Measurements from ENCODE around the gene ELF5.

ELF5 gene

DNA sequence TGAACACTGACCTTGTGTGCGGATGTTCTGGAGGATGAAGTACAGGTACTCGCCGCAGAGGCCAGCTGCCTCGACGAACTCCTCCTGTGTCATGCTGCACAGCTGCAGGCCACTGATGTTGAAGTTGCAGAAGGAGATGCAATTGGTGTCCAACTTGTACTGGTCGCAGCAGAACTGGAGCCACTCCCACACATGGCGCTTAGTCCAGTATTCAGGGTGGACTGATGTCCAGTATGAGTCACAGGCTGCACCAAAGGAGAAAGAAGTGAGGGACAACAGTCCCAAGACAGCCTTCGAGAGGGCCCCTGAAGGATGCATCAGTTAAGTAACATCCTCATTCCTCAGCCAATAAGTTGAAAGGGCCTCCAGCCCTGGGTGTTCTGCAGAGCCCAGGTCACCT is 20.1 kb downstream of the ELF5 start:
- DNase-seq (ENCODE audit: low read depth in 3 of 3) = no peak

DNA sequence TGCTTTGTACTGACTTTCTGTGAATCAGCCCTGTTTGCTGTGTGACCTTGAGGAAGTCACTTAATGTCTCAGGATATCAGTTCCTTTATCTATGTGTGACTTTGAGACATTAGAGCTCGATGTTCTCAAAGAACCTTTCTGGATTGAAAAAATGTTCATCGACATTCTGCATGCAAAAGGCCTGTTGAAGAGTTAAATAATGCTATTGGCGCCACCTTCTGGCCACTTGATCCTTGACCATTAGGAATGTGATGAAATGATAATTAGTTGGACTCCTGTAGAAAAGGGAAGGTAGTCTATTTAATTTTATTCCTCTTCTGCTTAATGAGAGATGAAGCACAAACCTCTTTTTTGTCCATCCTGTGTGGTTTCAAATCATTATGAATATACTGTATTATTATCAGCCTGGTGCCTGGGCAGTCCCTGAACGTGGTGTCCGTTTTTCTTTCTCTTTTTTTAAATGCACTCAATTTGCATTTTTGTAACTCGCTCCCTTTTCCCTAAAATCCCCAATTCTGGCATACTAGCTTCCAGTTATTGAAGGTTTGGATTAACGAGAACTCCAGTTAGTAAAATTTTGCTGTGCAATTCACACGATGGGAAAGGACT is 20.7 kb downstream of the ELF5 start:
- peak in 1 of 3 experiments; percentile 7 for DNase-seq (ENCODE audit: low read depth in 3 of 3)

DNA sequence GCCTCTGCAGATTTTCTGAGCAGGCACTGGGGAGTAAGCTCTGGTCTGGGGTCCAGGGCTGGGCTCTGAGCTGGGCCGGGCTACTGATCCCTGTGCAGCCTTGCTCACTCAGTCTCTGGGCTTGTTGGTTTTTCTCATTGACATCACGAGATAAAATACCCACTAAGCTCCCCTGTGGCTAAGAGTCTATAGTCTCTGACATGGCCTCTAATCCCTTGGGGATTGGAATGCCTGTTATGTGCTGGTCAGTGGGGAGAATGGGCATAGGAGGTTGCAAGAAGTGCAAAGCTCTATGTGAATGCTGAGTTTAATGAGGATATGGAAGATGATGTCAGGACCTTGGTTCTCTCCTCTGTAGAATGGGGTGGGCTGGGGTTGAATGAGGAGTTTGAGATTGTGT is 23.3 kb downstream of the ELF5 start:
- DNase-seq (ENCODE audit: low read depth in 3 of 3) = no peak

DNA sequence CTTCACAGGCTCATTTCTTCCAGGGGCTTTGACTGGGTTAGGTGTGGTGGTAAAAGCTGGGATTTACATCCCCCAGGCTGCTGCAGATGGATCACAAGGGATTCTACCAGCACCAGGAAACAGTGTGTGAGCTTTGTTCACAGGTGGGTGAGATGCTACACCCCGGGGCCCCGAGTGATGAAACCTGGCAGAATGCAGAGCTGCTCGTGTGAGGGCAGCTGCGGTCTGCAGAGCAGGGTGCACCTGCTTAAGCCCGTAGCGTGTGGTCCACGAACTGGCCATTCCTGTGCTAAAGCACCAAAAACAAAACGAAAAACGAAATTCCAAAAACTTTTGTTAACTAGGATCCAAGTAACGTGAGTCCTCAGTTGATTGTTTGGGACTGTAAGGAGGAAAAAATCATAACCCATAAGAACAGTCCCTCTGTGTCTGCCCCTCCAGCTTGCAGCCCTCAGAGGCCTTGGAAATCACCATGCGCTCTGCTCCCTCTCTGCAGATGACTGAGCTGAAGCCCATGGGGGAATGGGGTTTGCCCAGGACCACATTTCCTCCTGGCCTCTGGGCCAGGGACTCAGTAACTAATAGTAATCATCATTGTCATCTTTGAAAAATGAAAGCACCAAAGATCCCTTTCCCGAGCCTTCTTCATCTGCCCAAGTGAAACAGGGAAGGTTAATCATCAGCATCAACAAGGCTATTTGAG is 24.6 kb downstream of the ELF5 start:
- no peak for DNase-seq (ENCODE audit: low read depth in 3 of 3)

DNA sequence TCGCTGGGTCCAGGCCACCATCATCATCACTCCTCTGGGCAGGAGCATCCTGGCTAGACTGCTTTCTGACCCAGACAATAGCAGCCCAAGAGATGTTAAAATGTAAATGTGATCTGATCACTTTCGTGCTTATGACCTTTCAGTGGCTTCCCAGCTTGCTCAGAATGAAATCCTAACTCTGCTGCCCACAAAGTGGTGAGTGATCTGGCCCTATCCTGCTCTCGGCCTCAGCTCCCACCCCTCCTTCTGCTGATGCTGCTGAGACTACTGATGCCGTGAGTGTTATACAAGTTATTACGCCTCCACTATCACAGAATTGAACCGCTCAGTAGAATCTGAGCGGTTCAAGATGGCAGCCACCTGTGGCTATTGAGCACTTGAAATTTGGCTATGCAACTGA is 26.2 kb downstream of the ELF5 start:
- DNase-seq (ENCODE audit: low read depth in 3 of 3) = no peak

DNA sequence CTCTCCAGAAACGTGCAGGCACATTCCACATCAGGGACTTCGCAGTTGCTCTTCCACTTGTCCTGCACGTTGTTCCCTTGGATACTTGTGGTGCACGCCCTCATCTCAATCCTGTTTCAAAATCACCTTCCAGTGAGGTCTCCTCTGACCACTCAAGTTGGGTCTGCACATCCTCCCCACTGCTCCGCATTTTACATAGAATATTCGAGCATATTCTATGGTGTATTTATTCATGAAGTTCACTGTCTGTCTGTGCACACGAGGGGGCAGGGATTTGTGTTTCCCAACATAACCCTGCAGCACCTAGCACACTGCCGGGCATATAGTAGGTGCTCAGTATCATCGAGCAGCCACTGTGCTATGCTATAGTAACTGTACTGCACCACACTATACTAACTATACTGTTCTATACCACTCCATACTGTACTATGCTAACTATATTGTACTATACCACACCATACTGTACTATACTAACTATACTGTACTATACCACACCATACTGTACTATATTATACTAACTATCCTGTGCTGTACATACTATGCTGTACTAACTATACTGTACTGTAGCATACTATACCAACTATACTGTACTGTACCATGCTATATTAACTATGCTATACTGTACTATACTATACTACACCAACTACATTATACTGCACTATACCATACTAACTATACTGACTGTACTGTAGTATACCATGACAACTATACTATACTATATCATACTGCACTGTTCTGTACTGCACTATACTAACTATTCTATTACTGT is 30.3 kb downstream of the ELF5 start:
- DNase-seq (ENCODE audit: low read depth in 3 of 3) = no peak

DNA sequence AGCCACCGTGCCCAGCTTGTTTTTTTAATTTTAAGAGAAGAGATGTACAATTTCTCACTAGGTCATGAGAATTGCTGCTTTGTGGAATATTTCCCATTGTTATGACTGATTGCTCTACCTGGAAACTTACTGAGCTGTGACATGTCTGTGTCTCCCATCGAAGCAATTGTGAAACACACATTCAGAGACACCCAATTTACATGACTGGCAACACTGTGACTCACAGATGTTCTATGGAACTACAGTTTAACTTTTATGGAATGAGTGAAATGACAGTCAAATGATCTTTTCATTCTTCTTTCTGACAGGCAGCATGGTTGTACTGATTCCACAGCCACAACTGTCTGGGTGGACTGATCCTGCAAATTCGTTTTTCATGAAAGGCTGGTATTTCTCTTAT is 32.3 kb downstream of the ELF5 start:
- no peak for DNase-seq (ENCODE audit: low read depth in 3 of 3)

DNA sequence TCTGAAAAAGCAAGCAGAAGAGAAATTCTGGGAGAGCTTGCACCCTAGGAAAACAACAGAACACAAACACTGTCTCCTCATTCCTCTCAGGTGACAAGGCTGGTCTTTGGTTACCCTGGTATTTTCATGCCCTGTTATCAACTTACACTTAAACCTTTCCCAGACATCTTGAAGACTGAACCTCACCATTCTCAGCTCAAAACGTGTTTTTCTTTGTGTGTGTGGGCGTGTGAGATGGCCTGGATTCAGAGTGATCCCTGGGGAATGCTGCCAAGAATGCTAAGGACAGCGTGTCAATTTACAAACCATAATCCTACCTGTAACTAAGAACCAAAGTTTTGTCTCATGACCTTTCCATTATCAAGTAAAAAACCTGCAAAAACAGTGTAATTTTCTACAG is 33.3 kb downstream of the ELF5 start:
- no peak for DNase-seq (ENCODE audit: low read depth in 3 of 3)

DNA sequence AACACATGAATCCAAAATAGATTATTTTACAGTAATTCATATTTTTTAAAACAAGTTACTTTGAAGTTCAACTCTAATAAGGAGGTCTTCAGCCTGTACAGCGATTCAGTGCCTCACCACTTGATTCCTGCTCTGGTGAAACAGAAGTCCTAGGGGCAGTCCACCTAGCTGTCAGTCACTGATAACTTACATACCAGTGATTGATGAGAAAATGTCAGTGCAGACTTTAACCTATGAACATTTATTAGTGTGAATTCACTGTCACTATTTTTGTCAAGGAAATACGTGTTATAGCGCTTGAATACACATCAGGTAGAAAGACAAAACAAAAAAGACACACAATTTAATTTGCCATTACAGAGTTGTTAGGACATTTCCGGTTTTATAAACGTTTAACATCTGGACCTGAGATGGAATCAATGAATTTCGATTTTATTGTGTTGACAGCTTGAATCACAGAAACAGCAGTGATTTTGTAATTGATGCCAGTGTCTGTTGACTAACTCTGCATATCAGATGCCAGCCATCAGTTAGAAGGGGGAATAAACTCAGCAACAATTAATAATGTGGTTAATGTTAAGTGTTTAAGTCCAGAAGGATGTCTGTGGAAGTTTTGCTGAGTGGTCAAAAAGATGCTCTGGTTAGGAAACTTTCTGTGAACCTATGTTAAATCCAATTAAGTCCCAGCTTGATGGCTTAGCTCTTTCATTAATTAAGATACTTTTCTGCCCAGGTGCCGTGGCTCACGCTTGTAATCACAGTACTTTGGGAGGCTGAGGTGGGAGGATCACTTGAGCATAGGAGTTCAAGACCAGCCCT is 34.5 kb downstream of the ELF5 start:
- no peak for DNase-seq (ENCODE audit: low read depth in 3 of 3)

DNA sequence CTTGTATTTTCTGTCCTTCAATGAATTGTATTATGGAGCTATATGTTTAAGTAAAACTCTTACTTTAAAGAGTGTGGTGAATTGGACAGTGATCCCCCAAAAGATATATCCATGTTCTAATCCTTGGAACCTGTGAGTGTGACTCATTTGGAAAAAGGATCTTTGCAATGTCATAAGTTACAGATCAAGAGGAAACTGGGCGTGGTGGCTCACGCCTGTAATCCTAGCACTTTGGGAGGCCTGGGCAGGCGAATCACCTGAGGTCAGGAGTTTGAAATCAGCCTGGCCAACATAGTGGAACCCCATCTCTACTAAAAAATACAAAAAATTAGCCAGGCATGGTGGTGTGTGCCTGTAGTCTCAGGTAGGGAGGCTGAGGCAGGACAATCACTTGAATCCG is 36.7 kb downstream of the ELF5 start:
- DNase-seq (ENCODE audit: low read depth in 3 of 3) = no peak

DNA sequence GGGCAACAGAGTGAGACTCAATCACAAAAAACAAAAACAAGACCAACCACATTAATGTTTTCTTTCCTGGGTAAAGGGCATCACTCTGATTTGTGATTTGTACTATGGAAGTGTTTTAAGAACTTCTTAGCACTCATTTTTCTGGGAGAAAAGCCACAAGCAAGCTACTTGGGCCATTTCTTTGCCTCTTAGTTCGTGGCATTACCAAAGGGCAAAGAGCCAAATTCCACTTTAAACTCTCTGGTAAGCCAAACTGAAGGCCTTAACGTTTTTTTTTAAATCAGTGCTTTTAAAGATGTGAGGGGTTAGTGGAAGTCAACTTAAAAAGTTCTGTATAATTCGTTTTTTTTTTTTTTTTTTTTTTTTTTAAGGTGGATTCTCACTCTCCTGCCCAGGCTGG is 37.9 kb downstream of the ELF5 start:
- no peak for DNase-seq (ENCODE audit: low read depth in 3 of 3)

DNA sequence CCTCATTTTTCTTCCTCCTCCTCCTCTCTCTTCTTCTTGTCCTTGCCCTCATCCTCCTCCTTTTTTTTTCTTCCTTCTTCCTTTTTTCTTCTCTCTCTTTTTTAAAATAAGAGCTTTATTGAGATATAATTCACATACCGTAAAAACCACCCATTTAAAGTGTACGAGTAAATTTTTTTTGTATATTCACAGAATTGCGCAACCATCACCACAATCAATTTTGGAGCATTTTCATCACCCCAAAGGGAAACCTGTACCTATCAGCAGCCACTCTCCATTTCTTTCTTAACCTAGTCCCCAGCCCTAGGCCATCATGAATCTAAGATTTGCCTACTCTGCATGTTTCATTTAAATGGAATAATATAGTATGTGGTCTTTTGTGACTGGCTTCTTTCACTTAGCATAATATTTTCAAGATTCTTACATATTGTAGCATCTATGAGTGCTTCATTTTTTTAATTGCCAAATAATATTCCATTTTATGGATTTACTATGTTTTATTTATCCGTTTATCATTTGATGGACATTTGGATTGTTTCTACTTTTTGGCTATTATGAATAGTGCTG is 39.9 kb downstream of the ELF5 start:
- no peak for DNase-seq (ENCODE audit: low read depth in 3 of 3)

DNA sequence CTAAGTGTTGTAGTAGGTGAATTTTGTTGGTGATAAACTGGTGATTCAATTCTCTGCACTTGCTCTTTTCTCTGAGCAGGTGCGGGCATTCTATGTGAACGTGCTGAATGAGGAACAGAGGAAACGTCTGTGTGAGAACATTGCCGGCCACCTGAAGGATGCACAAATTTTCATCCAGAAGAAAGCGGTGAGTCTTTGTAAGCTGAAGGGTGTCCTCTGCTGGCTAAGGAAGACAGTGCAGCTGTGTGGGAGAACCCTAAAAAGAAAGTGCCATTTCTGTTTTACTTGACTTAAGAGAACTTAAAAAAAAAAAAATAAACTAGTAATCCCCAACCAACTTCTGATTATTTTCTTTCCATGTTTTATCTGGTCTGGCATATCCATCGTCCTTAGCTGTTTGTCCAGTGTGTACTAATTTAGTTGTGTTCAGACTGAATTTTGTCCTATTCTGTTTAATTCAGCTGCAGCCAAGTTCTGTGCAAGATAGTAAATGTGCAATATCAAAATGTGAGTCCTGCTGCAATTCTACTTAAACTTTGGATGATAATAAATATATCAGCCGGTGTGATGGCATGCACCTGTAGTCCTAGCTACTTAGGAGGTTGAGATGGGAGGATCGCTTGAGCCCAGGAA is 45.3 kb downstream of the ELF5 start:
- DNase-seq (ENCODE audit: low read depth in 3 of 3) = peak in 1 of 3 experiments; percentile 10

DNA sequence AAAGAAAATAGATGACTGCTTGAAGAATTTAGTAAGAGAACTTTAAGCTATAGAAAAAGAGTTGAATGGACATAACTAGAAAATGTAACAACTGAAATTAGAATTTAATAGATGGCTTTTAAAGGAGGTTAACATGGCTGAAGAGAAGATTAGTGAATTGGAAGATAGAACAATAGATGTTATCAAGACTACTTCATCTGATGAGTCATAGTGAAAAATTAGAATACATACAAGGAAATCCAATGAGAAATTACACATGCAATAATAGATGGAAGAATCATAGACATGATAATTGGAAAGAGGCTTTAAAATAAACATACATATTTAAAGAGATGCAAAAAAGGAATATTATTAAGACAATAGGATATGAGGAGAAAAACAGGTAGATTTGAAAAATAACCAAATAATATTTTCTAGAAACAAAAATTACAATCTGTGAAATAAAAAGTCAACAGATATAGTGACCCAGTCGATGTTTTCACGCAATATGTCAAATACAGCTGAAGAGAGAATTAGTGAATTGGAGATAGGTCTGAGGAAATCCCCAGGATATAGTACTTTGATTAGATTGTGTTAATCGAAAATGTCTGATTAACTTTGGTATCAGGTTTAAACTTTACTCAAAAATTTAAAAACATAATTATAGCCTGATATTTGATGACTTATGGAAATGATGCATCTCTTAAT is 46.6 kb downstream of the ELF5 start:
- DNase-seq (ENCODE audit: low read depth in 3 of 3) = no peak

DNA sequence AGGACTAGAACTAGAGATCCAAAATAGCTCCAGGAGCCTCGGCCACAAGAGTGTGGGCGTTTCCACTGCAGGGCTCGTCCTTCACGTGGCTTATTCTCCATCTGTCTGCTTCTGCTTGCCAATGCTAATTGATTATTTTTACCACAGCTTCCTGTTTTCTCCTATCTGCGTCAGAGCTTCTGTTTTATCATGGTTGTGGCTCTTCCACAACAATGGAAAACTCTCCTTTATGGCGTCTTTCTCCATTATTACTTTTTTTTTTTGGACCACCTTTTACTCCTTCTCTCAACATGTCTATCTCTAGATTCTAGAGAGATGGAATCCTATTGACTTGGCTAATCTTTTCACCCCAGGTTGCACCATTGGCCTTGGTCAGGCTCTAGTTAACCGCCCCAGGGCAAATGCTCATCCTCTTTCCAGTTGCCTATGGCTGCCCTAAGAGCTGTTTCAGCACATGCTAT is 49.0 kb downstream of the ELF5 start:
- no peak for DNase-seq (ENCODE audit: low read depth in 3 of 3)

DNA sequence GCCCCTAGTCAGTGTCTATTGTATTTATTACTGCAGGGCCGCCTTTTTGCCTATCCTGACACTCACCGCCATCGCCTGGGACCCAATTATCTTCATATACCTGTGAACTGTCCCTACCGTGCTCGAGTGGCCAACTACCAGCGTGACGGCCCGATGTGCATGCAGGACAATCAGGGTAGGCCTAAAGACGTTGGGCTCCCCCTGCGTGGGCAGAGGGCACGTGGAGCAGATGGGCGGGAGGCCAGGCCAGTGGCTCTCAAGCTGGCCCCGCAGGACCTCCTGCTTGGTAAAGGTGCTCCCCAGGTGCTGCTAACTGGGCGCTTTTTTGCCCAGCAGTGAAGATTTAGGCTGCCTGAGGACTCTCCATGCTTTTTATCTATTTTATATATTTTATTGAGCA is 52.4 kb downstream of the ELF5 start:
- DNase-seq (ENCODE audit: low read depth in 3 of 3) = no peak

DNA sequence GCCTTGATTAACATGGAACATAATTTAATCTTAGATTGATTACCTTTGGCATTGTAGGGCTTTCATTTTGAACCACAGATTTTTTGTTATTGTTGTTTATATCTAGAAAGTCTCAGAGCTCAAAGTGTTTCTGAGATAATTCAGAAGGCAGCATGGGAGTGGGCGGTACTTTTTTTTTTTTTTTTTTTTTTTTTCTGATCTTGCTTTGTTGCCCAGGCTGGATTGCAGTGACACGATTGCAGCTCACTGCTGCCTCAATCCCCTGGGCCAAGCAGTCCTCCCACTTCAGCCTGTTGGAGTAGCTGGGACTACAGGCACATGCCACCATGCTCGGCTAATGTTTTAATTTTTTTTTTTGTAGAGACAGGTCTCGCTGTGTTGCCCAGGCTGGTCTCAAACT is 53.3 kb downstream of the ELF5 start:
- no peak for DNase-seq (ENCODE audit: low read depth in 3 of 3)

DNA sequence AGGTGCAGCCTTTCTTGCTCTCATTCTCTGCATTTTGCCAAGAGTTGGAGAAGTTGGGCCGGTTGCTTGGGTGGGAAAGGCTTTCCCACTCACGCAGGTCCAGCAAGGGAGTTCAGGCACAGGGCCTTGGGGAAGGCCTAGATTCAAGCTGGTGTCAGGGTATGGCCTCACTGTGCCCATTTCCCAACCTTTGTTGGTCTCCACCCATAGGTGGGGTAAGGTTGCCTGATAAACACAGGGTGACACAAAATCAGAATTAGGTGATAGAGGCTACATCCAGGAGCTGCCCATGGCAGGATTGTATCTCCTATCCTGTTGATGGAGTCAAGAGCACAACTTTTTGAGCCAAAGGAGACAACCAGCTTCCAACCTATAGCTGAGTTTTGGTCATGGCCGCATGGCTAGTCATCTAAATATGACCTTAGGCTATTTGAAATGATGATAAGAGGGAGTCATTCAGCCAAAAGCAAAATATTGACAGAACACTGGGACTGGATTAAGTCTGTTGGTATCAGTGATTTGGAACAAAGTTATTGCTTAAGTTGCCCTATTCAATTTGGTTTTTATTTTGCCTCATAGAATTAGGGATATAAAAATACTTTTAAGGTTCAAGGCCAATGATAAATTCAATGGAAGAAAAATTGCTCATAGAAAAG is 54.0 kb downstream of the ELF5 start:
- DNase-seq (ENCODE audit: low read depth in 3 of 3) = no peak

DNA sequence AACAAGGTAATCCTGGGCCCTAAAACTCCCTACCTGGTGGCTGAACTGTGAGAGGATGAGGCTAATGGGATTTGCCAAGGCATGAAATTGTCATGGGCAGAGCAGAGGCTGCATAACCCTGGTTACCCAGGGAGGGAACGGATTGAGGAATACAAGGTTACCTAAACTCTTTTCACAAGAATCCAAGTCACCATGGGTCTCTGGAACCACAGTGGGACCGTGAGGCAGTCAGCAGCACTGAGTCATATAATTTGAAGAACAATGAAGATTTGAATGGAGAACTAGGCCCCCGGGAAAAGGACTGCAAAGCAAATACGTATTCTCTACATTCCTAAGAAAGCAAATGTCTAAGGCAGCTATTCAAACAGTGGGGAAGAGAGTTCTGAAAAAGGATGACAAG is 55.1 kb downstream of the ELF5 start:
- DNase-seq (ENCODE audit: low read depth in 3 of 3) = no peak

DNA sequence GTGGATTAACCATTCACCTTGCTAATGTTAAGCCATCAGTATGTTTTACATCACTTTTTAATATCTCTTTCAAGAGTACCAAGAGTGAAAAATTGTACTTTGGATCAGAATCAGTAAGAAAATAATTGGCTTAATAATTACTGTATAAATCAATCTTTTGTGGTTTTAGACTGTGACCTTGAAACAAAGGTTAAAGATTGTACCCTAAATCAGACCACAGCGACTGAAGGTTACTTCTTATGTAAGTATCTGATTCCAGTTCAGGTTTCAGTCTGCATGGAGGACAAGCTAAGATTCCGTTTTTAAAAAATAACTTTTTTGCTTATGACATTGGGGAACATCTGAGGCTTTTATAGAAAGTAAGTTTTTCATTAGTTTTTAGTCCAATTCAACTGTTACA is 56.0 kb downstream of the ELF5 start:
- no peak for DNase-seq (ENCODE audit: low read depth in 3 of 3)

All from stimulated activated CD4-positive, alpha-beta T cell treated with anti-CD3 and anti-CD28 coated beads, TNF-alpha, amount 100 ng/mL, for 4 hours (primary cell).